Measurements from ENCODE around the gene WDFY2.
A peak's percentile ranks its signal among the peaks of the same experiment; 100 is the strongest.
"Not testable (repeated sequence)": the region's sequence is repeated elsewhere in the genome, so short reads cannot be mapped to it uniquely, and the experiment has no call there.

Gene WDFY2, protein sequence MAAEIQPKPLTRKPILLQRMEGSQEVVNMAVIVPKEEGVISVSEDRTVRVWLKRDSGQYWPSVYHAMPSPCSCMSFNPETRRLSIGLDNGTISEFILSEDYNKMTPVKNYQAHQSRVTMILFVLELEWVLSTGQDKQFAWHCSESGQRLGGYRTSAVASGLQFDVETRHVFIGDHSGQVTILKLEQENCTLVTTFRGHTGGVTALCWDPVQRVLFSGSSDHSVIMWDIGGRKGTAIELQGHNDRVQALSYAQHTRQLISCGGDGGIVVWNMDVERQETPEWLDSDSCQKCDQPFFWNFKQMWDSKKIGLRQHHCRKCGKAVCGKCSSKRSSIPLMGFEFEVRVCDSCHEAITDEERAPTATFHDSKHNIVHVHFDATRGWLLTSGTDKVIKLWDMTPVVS

DNA sequence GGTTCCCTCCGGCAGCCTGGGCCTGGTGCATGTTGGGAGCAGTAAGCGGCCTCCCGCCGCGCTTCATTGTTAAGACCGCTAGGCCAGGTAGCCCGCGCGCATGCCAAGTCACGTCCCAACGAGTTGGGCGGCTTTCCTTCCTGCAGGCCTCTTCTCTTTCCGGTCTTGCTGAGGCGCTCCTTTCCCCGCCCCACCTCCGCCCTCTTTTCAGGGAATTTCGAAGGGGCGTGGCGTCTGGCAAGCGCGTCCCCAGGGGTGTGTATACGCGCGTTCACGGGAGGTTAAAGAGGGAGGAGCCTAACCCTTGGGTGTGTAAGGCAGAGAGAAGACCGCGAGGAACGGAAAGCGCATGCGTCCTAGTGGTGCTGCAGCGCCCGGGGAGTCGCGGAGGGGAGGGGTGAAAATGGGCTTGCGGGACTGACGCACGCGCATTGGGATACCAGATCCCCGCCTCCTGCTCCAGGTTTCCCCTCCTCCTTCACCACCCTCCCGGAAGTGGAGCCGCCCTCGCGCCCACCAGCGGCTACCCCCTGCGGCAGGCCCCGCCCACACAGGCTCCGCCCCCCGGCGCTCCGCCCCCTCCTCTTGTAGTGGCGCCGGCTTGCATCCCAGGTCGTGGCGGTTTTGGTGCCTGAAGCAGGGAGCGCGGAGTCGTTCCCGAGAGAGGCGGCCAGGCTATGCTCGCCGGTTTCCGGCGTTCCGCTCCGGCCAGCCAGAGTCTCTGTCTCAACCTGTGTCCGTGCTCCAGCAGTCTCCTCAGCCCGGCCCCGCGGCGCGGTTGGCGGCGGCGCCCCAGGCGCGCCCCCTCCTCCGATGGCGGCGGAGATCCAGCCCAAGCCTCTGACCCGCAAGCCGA is at the start of gene WDFY2:
WDFY2 (plus strand) TSS at position 588 of the 856 bp plus-strand sequence; CDS start at position 814, 226 bp downstream.
- Mint-ChIP-seq H3K4me1 (ENCODE audit: low read depth) (peaks cover 34% of the 10 kb centered on the region), H3K27me3 (ENCODE audit: low read depth) (peaks cover 6% of the 10 kb centered on the region), H3K27ac (peak within 1 kb of the TSS; percentile 96), H3K36me3 (ENCODE audit: low read depth) (peaks cover 5% of the 10 kb centered on the region), H3K9me3 (no peaks in the 10 kb centered on the region), H3K4me3 (peak within 1 kb of the TSS; percentile 96)

DNA sequence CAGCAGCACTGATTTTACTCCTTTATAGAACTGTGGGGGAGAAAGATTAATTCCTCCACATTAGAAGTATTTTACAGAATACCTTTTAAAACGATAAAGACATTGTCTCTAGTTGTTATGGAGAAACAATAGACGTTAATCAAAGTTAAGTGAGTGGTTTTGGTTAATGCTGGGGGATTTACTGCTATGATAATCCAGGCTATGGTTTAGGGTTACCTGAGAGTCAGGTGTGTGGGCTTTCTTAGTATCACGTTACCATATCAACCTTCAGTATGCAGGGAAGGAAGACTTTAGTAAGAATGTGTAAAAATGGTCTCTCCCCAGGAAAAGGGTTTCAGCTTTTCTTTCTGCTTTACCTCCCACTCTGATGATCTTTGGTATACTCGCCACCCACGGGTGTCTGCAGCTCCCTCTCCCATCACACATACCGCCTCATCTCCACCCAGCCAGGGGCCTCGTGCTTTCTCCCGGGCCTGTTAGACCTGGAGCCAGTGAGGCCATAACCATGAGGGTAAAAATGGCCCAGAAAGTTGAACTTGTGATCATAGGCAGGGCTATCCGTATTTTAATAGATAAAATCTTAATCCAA is 45.6 kb upstream of the WDFY2 start:
- no peak overlapping the region for H3K4me3 Mint-ChIP-seq
- peaks cover 15% of the 10 kb centered on the region for H3K27me3 Mint-ChIP-seq (ENCODE audit: low read depth)
- H3K9me3 Mint-ChIP-seq, result no peaks in the 10 kb centered on the region
- no peak overlapping the region for H3K27ac Mint-ChIP-seq
- peaks cover 21% of the 10 kb centered on the region for H3K4me1 Mint-ChIP-seq (ENCODE audit: low read depth)
- no peaks in the 10 kb centered on the region for H3K36me3 Mint-ChIP-seq (ENCODE audit: low read depth)

DNA sequence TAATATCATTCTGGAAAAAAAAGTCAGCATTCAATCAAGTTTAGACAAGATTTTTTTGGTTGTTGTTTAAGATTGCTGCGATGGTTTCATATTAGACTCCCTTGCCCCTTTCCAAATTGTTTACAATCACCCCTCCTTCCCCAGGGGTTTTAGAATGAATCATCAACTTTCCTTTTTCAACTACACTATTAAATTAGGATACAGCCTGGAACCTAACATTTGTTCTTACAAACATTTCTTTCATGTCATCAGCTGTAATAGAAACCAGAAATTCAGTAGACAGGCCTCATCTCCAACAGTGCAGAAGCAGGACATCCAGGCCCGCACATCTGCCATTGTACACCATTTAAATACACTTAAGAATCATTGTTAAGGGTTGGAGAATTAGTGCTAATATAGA is 44.4 kb upstream of the WDFY2 start:
- Mint-ChIP-seq H3K4me3 (no peak overlapping the region), H3K36me3 (ENCODE audit: low read depth) (no peaks in the 10 kb centered on the region), H3K27me3 (ENCODE audit: low read depth) (peaks cover 15% of the 10 kb centered on the region), H3K4me1 (ENCODE audit: low read depth) (peaks cover 10% of the 10 kb centered on the region), H3K9me3 (no peaks in the 10 kb centered on the region), H3K27ac (no peak overlapping the region)

DNA sequence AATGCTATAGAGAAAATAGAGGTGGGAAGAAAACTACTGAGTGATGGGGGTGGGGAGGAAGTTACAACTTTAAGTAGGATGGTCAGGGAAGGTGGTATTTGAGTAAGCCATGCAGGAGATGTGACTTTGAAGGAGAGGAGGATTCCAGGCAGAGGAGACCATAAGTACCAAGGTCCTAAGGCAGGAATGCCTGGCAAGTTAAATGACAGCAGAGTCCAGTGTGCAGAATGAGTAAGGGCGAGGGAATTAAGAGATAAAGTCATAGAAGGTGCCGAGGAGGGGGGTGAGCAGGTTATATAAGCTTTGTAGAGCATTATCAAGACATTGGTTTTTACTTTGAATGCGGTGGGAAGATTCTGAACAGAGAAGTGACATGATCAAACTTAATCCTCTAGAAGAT is 43.2 kb upstream of the WDFY2 start:
- Mint-ChIP-seq H3K36me3 (ENCODE audit: low read depth) (no peaks in the 10 kb centered on the region), H3K4me1 (ENCODE audit: low read depth) (peaks cover 10% of the 10 kb centered on the region), H3K27me3 (ENCODE audit: low read depth) (peaks cover 15% of the 10 kb centered on the region), H3K4me3 (no peak overlapping the region), H3K27ac (no peak overlapping the region), H3K9me3 (no peaks in the 10 kb centered on the region)

DNA sequence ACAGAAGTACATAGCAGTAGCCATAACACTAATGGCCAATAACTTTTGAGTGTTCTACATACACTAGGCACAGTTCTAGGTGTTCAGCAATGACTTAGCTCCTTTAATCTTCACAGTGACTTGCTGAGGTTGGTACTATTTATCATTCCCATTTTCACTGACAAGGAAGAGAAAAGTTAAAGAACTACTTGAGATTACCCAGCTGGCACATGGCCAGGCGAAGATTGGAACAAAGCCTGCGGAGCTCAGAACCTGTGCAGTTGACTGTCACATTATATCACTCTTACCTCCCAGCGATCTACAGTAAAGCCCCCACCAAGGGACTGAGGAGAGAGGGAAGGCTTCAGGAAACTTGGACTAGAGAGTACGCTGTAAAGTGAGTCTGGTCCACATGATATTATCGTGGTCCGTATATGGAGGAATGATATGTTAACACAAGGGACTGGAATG is 42.4 kb upstream of the WDFY2 start:
- H3K4me3 Mint-ChIP-seq, result no peak overlapping the region
- H3K36me3 Mint-ChIP-seq (ENCODE audit: low read depth), result no peaks in the 10 kb centered on the region
- no peak overlapping the region for H3K27ac Mint-ChIP-seq
- H3K4me1 Mint-ChIP-seq (ENCODE audit: low read depth), result peaks cover 10% of the 10 kb centered on the region
- no peaks in the 10 kb centered on the region for H3K9me3 Mint-ChIP-seq
- peaks cover 15% of the 10 kb centered on the region for H3K27me3 Mint-ChIP-seq (ENCODE audit: low read depth)

DNA sequence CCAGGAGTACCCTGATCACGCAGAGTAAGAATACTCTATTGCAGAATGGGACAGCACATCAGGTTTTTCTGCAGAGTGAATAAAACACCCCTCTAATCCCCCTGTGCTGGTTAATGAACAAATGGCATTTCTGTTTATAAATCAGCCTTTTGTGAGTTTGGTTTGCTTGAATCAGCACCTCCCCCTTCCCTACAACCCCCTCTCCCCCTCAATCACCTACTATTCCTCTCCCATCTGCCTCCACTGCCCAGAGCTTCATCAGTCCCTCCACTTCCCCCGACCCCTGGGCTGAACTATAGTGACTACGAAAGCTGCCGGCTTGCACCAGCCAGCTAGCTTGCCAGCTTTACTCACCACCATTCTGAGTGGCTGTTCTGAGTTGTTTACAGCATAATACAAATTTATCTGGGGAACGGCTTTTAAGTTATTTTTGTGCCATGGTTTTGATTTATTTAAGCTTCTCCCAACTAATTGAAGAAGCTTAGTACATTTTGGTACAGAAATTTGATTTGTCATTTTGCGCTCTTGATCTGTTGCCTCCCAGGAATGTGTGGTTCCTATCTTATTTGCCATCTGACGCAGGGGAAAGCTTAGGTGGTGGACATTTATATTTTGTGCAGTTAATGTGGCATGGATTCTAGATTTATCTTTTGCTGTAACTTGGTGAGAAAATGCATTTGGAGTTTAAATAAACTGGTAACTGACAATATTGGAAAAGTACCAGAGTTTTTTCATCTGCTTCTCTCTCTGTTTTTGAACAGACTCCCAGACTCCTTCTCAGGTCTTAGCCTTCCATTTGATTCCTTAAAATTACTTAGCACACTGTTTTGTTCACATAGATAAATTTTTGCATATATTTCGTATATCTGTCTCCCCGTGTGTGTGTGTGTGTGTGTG is 41.7 kb upstream of the WDFY2 start:
- Mint-ChIP-seq H3K4me1 (ENCODE audit: low read depth) (peaks cover 10% of the 10 kb centered on the region), H3K27me3 (ENCODE audit: low read depth) (peaks cover 15% of the 10 kb centered on the region), H3K9me3 (no peaks in the 10 kb centered on the region), H3K27ac (no peak overlapping the region), H3K36me3 (ENCODE audit: low read depth) (no peaks in the 10 kb centered on the region), H3K4me3 (no peak overlapping the region)

DNA sequence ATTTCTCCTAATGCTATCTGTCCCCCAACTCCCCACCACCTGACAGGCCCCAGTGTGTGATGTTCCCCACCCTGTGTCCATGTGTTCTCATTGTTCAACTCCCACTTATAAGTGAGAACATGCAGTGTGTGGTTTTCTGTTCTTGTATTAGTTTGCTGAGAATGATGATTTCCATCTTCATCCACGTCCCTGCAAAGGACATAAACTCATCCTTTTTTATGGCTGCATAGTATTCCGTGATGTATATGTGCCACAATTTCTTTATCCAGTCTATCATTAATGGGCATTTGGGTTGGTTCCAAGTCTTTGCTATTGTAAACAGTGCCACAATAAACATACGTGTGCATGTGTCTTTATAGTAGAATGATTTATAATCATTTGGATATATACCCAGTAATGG is 38.8 kb upstream of the WDFY2 start:
- peaks cover 15% of the 10 kb centered on the region for H3K27me3 Mint-ChIP-seq (ENCODE audit: low read depth)
- not testable (repeated sequence) for H3K4me1 Mint-ChIP-seq (ENCODE audit: low read depth); H3K4me3 Mint-ChIP-seq; H3K36me3 Mint-ChIP-seq (ENCODE audit: low read depth); H3K27ac Mint-ChIP-seq; H3K9me3 Mint-ChIP-seq

DNA sequence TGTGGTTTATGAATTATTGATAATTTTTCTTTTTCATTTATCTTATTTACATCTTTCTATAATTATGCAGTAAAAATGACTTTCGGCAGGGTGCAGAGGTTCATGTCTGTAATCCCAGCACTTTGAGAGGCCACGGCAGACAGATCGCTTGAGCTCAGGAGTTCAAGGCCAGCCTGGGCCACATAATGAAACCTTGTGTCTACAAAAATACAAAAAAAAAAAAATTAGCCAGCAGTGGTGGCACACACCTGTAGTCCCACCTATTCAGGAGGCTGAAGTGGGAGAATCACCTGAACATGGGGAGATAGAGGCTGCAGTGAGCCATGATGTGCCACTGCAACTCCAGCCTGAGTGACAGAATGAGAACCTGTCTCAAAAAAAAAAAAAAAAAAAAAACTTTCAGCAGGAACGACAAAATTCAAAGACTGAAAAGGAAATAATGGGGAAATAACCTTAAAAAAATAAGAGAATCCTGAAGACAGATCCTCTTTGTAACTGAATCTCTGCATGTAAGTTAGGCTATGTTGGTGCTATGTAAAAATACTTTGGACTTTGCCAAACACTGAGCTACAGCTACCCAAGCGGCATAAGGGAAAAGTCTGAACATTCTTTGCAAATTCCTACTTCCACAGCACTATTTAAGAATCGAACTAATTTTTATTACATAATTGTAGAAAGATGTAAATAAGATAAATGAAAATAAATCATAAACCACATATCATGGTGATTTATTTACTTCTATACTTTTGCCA is 36.7 kb upstream of the WDFY2 start:
- peaks cover 3% of the 10 kb centered on the region for H3K27me3 Mint-ChIP-seq (ENCODE audit: low read depth)
- H3K4me1 Mint-ChIP-seq (ENCODE audit: low read depth), result peaks cover 4% of the 10 kb centered on the region
- H3K9me3 Mint-ChIP-seq, result no peaks in the 10 kb centered on the region
- H3K4me3 Mint-ChIP-seq, result no peak overlapping the region
- no peaks in the 10 kb centered on the region for H3K36me3 Mint-ChIP-seq (ENCODE audit: low read depth)
- no peak overlapping the region for H3K27ac Mint-ChIP-seq

DNA sequence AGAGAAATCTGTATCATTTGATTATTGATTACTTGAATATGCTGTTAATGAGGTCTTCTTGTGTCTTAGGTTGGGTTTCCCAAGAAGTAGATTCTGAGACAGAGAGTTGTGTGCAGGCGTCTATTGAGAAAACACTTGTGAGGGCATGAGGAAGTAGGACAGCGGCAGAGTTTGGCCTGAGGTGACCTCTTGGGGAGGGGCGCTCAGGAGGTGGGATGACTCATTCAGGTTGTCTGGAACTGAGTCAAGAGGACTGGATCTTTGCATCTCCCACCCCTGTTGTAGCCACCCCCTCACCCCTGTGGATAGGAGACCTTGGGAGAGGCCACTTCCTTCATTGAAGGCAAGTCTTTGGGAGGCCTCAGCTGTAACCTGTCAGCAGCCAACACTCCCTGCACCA is 35.2 kb upstream of the WDFY2 start:
- Mint-ChIP-seq H3K36me3 (ENCODE audit: low read depth) (no peaks in the 10 kb centered on the region), H3K4me3 (no peak overlapping the region), H3K27me3 (ENCODE audit: low read depth) (no peaks in the 10 kb centered on the region), H3K4me1 (ENCODE audit: low read depth) (peaks cover 4% of the 10 kb centered on the region), H3K27ac (no peak overlapping the region), H3K9me3 (no peaks in the 10 kb centered on the region)

DNA sequence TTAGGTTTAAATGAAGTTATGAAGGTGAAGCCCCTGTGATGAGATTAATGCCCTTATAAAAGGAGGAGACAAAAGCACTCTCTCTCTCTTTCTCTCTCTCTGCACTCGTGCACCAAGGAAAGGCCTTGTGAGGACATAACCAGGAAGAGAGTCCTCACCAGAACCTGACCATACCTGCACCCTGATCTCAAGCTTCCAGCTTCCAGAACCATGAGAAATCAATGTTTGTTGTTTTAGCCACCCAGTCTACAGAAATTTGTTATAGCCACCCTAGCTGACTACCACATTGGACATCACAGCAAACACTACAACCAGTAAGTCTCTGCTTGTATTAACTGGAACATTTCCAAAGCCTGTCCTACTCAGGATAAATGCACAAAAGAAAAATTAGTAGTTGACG is 34.7 kb upstream of the WDFY2 start:
- no peaks in the 10 kb centered on the region for H3K27me3 Mint-ChIP-seq (ENCODE audit: low read depth)
- H3K4me1 Mint-ChIP-seq (ENCODE audit: low read depth), result peaks cover 4% of the 10 kb centered on the region
- no peaks in the 10 kb centered on the region for H3K36me3 Mint-ChIP-seq (ENCODE audit: low read depth)
- H3K4me3 Mint-ChIP-seq, result no peak overlapping the region
- no peaks in the 10 kb centered on the region for H3K9me3 Mint-ChIP-seq
- H3K27ac Mint-ChIP-seq, result no peak overlapping the region

DNA sequence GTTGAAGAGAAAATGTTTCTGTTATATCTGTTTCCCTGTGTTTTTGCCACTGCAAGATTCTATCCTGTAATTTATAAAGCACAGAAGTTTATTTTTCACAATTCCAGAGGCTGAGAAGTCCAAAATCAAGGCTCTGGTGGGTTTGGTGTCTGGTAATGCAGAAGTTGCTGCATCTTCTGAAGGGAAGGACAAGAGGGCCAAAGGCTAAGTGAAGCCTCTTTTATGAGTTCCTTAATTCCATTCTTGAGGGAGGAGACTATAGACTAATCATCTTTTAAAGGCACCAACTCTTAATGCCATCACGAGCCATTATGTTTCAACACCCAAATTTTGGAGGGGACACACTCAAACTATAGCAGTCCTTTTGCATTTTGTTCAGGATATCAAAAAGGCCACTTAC is 34.1 kb upstream of the WDFY2 start:
- Mint-ChIP-seq H3K4me3 (no peak overlapping the region), H3K36me3 (ENCODE audit: low read depth) (no peaks in the 10 kb centered on the region), H3K4me1 (ENCODE audit: low read depth) (peaks cover 4% of the 10 kb centered on the region), H3K27me3 (ENCODE audit: low read depth) (no peaks in the 10 kb centered on the region), H3K27ac (no peak overlapping the region), H3K9me3 (peaks cover 2% of the 10 kb centered on the region)

DNA sequence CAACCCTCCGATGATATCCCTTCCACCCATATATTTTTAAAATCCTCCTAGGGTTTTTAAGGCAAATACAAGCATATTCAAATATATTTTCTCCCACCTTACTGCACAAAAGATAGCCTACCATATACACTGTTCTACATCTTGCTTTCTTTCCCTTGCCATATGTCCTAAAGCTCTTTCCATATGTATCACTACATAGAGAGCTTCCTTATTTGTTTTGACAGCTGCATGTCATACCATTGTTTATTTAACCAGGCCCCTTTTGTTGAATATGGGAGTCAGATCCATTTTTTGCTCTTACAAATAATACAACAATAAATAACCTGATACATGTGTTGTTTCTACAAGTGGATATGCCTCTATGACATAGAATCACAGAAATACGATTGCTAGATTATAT is 32.8 kb upstream of the WDFY2 start:
- Mint-ChIP-seq H3K9me3 (peaks cover 5% of the 10 kb centered on the region), H3K27me3 (ENCODE audit: low read depth) (no peaks in the 10 kb centered on the region), H3K4me1 (ENCODE audit: low read depth) (peaks cover 4% of the 10 kb centered on the region), H3K36me3 (ENCODE audit: low read depth) (no peaks in the 10 kb centered on the region), H3K4me3 (no peak overlapping the region), H3K27ac (no peak overlapping the region)

DNA sequence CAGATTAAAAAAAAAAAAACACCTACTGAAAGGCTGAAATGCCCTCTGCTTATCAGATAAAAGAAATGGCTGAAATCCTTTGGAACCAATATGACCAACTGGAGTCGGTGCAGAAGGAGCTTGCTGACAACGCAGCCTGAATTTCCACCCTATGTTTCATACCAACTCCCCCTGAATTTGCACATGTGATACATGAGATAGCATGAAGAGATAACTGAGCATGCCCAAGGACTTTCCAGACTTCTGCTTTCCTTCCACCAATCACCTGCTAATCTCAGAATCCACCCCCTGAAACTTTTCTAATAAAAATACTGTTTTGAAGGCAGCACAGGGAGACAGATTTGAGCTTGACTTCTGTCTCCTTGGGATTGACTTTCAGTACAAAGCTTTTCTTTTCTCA is 32.2 kb upstream of the WDFY2 start:
- no peak overlapping the region for H3K4me3 Mint-ChIP-seq
- H3K27ac Mint-ChIP-seq, result no peak overlapping the region
- H3K27me3 Mint-ChIP-seq (ENCODE audit: low read depth), result no peaks in the 10 kb centered on the region
- H3K36me3 Mint-ChIP-seq (ENCODE audit: low read depth), result no peaks in the 10 kb centered on the region
- peaks cover 5% of the 10 kb centered on the region for H3K9me3 Mint-ChIP-seq
- peaks cover 4% of the 10 kb centered on the region for H3K4me1 Mint-ChIP-seq (ENCODE audit: low read depth)
